HG03039 (cell line): ENCODE data around the gene RPS27.
A peak's percentile ranks its signal among the peaks of the same experiment; 100 is the strongest.
"Not testable (repeated sequence)": the region's sequence is repeated elsewhere in the genome, so short reads cannot be mapped to it uniquely, and the experiment has no call there.

Experiments
- ATAC-seq: cut with Tn5 transposase; IDR thresholded peaks from one replicate; pipeline ENCODE4 v1.9.1; 2021; ENCODE audit warnings: mild to moderate bottlenecking, moderate library complexity; ENCODE audit not compliant: unreplicated experiment

The RPS27 gene

GRCh38 chr1:153960206-153960605 is 30.4 kb upstream of the RPS27 start:
- ATAC-seq: no peak

DNA sequence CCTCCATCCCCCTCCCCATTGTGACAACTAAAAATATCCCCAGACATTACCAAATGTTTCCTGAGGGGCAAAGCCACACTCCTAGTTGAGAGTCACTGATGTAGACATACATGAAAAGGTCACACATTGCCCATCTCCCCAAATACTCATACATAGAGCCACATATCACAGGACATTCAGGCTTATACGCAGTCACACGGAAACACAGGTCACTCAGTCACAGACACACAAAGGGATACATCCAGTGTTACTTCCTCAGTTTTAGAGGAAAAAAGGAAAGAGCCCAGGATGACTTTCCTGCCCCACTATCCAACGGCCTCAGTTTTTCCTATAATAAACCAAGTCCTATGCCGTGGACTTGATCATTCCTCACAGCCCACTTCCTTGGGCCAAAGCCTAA is 29.1 kb upstream of the RPS27 start:
- ATAC-seq: no peak

GRCh38 chr1:153962088-153963029 is 28.2 kb upstream of the RPS27 start:
- no peak for ATAC-seq

DNA sequence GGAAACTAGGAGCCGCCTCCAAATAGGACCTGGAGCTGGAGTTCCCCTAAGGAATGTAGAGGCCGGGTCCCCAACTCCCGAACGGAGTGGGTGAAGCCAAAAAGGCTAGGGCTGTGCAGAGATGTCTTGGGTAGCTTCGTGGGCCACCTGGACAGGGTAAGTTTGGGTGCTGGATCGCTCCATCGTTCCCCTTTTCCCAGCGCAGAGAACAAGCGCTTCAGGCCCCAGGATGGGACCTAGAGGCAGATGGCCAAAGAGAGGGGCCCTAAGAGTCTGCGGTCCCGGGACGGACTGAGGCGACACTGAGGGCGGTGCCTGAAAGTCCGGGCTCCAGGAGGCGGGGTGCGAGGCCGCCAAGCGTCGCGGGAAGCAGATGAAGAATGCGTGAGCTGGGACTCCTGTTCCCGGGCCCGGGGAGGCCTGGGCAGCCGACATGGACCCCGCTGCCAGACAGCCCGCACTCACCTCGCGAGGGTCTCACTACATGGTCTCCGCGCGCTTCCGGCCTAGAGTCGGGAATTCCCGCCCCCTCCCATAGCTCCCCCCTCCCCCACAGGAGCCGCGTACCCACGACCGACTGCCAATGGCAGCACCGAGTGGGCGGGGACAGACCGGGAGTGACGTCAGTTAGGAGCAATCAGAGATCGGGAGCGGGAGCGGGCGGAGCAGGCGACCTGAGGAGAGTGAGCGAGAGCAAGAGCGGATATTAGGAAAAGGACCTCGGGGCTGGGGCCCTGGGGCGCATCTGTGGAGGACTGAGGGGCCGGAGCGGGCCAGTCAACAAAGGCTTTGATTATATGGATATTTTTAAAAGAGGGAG is 27.3 kb upstream of the RPS27 start, which contains the start of gene SLC39A1:
Gene SLC39A1, minus strand, starts transcription at position 508 of the 820 bp plus-strand sequence. CDS start 822 bp downstream, outside the sequence.
- no peak for ATAC-seq

DNA sequence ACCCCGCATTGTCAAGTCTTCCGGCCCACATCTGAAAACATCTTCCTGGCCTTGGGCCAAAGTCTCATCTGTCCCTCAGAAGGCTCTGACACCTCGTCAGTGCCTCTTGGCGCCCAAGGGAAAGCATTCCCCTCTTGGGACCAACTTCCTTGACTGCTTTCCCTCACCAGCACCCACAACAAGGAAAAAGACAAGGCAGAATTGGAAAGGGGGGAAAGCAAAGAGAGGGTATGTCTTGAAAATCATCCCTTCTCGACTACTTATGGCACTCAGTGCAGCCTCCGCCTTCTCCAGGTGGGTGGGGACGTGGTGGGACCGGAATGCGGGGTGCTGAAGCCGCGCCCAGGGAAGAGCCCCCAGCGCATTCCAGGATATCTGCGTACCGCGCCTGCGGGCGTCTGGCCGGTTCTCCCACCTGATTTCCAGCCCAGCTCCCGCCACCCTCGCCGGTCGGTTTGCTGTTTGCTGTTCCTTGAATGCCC is 26.7 kb upstream of the RPS27 start:
- ATAC-seq: no peak

- ATAC-seq: peak; percentile 61
These were observed 23.2 kb upstream of the RPS27 start, which contains the start of gene CREB3L4 for GRCh38 chr1:153967107-153967999. TSS of gene CREB3L4 (plus strand) at chr1:153967902. CDS start at chr1:153968526, 624 bp downstream.

- ATAC-seq: no peak
These were observed 22.6 kb upstream of the RPS27 start for GRCh38 chr1:153968000-153968363.

GRCh38 chr1:153968408-153968807 is 22.2 kb upstream of the RPS27 start:
- ATAC-seq: no peak

GRCh38 chr1:153968972-153969371 is 21.6 kb upstream of the RPS27 start:
- ATAC-seq: no peak

- ATAC-seq: no peak
These were observed 20.2 kb upstream of the RPS27 start for GRCh38 chr1:153970346-153970745.

- no peak for ATAC-seq
These were observed 17.5 kb upstream of the RPS27 start for GRCh38 chr1:153973071-153973470.

DNA sequence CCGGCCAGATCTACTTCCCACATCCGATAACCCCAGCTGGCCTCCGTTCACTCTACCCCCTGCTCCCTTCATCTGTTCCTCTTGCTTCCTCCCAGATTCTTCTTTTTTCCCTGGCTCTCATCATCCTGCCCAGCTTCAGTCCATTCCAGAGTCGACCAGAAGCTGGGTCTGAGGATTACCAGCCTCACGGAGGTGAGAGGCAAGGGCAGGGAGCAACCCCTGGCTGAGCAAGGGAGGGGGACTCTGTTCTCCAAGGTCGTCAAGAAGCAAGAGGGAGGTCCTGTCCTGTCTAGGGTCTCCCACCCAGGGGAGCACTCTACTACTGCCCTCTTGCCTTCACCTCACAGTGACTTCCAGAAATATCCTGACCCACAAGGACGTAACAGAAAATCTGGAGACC is 17.0 kb upstream of the RPS27 start:
- ATAC-seq: no peak

GRCh38 chr1:153976819-153977249 is 13.7 kb upstream of the RPS27 start:
- no peak for ATAC-seq

- ATAC-seq: peak; percentile 74
These were observed 13.0 kb upstream of the RPS27 start, which contains the start of gene JTB for GRCh38 chr1:153977250-153978240. TSS of gene JTB (minus strand) at chr1:153977674. CDS start at chr1:153977252, 422 bp downstream.

DNA sequence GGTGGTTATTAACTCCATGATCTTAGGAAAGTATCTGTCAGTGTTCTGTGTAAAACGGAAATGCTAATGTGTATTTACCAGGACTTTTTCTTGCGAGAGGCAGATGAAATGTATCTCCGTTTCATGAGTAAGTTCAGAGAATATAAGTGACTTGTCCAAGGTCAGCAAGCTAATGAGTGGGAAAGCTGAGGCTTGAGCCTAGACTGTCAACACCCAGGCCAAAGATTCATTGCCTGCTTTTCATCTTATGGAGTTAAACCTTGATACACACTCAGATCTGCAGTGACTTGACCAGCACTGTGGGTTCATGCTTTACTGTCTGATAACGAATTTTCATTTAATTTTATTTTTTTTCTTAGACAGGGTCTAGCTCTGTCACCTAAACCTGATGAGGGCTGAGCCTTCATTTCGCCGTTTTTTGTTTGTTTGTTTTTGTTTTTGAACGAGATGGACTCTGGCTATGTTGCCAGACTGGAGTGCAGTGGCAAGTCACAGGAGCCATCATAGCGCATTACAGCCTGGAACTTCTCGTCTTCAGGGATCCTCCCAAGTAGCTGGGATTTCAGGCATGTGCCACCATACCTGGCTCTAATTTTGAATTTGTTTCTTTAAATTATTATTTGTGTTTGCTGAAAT is 12.2 kb upstream of the RPS27 start:
- no peak for ATAC-seq

DNA sequence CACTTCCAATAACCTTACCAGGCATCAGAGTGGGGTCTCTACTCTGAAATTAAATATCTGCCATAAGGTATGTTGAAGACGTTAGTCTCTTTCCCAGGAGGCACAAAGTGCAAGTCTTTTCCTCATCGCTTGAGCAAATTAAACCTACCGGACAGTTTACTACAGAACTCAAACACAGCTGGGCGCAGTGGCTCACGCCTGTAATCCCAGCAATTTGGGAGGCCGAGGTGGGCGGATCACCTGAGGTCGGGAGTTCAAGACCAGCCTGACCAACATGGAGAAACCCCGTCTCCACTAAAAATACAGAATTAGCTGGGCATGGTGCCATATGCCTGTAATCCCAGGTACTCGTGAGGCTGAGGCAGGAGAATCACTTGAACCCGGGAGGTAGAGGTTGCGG is 11.5 kb upstream of the RPS27 start:
- ATAC-seq: not testable (repeated sequence)

DNA sequence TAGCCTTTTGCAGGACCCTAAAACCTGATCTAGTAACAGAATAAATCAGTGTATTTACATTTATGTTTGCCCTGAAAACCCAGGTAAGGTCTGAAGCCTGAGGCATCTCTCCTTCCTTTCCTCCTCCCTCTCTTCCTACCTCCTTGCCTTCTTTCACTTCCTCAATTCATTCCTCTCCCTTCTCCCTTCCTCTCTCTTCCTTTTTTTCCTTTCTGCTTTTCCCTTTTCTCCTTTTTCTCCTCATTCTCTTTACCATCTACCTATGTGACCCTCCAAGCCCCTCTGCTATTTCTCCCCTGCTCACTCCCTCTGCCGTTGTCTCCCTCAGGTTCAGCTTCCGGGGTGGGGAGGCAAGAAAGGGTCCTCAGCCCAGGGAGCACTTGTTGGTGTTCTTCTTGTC is 8.8 kb upstream of the RPS27 start:
- ATAC-seq: not testable (repeated sequence)

DNA sequence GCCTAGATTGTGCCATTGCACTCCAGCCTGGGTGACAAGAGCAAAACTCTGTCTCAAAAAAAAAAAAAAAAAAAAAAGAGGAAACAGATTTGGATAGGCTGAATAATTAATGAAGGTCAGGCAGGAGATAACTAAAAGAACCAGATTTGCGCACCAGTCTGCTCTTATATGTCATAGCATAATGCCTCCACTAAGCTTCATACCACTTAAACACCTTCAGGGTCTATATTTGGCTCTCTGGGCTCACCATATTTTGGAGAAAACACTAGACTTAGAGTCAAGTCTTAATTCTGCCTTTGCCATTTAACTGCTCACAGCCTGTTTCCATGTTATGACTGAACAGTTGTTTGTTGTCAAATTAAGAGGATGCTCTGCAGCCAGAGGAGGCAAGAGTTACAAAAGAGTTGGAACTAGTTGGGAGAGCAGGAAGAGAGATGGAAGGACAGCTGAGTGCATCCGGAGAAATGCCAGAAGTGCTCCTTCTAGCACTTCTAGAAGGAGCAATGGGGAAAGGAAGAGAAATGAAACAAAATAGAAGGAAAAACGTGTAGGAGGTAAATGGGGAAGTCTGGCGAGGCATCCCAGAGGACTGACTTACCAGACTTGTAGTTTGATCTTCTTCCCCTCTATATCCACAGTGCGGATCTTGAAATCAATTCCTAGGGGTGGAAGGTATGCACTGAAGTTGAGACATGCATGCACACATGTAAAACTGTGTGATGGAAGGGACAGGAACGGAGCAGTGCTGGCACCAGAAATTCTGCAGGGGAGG is 6.3 kb upstream of the RPS27 start:
- ATAC-seq: no peak
